Measurements from ENCODE around the gene POU5F1.

GRCh38 chr6:31171931-31172905 lies 1.7 kb upstream of the POU5F1 start:
- no peak for TF ChIP-seq CTCF (optimal IDR thresholded peaks at IDR 0.05 in 1 of 3, IDR thresholded peaks at IDR 0.05 in 1 of 3, conservative IDR thresholded peaks at IDR 0.05 in 1 of 3; ENCODE audit: extremely low read depth in 1 of 3, insufficient read depth in 2 of 3, low read length in 3 of 3)
- TF ChIP-seq EZH2 (IDR thresholded peaks at IDR 0.05; ENCODE audit: low read length): no peak
